Measurements from ENCODE around the gene CAMK1D. TPM values are rescaled to one million over a fixed set of nuclear protein-coding genes. Genes with fewer than 3 reads are reported as not detected.
A peak's percentile ranks its signal among the peaks of the same experiment; 100 is the strongest.

Gene CAMK1D
- total and polyA plus RNA-seq, 10 of the 15 experiments (the other 5 are each of a cell fraction or from before 2014, with no cell fraction given) = 2.1 to 35.5 (median 14.7) TPM

GRCh38 chr10:12605580-12606405 is 256.4 kb downstream of the CAMK1D start (continued):
- TF ChIP-seq MTA2 (IDR thresholded peaks at IDR 0.05; ENCODE audit: low read depth) (0 out of 2 replicates have a peak, but pooled peaks have one; percentile 9), POLR2AphosphoS5 (IDR thresholded peaks at IDR 0.05; ENCODE audit: low read length) (peak; percentile 35; the same call in 1 of the 2 replicates), SPI1 (IDR thresholded peaks at IDR 0.05; ENCODE audit: borderline replicate concordance, insufficient read depth, low read depth, low read length) (0 out of 2 replicates have a peak, but pooled peaks have one; percentile 6), BHLHE40 (IDR thresholded peaks at IDR 0.05; ENCODE audit: borderline replicate concordance in 1 of 2, low read depth in 2 of 2, low read length in 1 of 2) (0 out of 4 replicates have a peak, but pooled peaks of 1 of the 2 experiments have one; percentile 4), IRF3 (IDR thresholded peaks at IDR 0.05) (no peak), SMAD5 (IDR thresholded peaks at IDR 0.05; ENCODE audit: low read depth) (no peak), ZNF687 (IDR thresholded peaks at IDR 0.05) (peak; percentile 52), ATF3 (IDR thresholded peaks at IDR 0.05; ENCODE audit: borderline replicate concordance, extremely low read depth, low read depth, low read length) (no peak), POLR2A (IDR thresholded peaks at IDR 0.05; ENCODE audit: low read depth, low read length) (peak; percentile 59)

Data from GM12878 (cell line).